ENCODE results near the gene CDK18.

DNA sequence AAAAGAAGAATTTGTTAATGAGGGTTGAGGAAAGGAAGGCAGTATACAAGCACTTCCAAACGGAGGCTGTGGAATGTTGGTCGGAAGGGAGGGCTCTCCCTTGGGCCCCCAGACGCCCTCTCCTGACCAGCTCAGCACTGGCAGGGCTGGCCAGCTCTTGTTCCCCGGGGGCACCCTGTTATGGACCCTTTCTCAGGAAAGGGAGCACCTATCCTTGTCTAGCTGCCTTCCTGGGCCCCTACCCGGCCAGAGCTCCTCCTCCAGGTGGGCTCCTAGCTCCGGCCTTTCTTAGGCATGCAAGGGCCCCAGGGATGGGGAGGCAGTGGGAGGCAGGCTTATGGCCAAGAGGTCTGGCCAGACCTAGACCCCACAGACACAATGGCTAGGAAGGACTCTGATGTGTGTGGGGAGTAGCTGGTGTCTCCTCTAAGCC is 49.5 kb upstream of the CDK18 start:
- TF ChIP-seq, protein P1, sequence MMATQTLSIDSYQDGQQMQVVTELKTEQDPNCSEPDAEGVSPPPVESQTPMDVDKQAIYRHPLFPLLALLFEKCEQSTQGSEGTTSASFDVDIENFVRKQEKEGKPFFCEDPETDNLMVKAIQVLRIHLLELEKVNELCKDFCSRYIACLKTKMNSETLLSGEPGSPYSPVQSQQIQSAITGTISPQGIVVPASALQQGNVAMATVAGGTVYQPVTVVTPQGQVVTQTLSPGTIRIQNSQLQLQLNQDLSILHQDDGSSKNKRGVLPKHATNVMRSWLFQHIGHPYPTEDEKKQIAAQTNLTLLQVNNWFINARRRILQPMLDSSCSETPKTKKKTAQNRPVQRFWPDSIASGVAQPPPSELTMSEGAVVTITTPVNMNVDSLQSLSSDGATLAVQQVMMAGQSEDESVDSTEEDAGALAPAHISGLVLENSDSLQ (IDR thresholded peaks at IDR 0.05): no peak
- TF ChIP-seq CTBP1 (IDR thresholded peaks at IDR 0.05; ENCODE audit: borderline replicate concordance) (no peak), SUZ12 (IDR thresholded peaks at IDR 0.05) (no peak), TARDBP (IDR thresholded peaks at IDR 0.05) (no peak), SP1 (IDR thresholded peaks at IDR 0.05) (no peak), ELF4 (IDR thresholded peaks at IDR 0.05) (no peak), FOXA1 (IDR thresholded peaks at IDR 0.05) (no peak)
